Measurements from ENCODE around the gene OCEL1. TPM values are rescaled to one million over a fixed set of nuclear protein-coding genes. Genes with fewer than 3 reads are reported as not detected.

Gene OCEL1
- total and polyA plus RNA-seq, 10 of the 15 experiments (the other 5 are each of a cell fraction or from before 2014, with no cell fraction given), result 2.8 to 18.2 (median 7.4) TPM

- TF ChIP-seq, protein P1, sequence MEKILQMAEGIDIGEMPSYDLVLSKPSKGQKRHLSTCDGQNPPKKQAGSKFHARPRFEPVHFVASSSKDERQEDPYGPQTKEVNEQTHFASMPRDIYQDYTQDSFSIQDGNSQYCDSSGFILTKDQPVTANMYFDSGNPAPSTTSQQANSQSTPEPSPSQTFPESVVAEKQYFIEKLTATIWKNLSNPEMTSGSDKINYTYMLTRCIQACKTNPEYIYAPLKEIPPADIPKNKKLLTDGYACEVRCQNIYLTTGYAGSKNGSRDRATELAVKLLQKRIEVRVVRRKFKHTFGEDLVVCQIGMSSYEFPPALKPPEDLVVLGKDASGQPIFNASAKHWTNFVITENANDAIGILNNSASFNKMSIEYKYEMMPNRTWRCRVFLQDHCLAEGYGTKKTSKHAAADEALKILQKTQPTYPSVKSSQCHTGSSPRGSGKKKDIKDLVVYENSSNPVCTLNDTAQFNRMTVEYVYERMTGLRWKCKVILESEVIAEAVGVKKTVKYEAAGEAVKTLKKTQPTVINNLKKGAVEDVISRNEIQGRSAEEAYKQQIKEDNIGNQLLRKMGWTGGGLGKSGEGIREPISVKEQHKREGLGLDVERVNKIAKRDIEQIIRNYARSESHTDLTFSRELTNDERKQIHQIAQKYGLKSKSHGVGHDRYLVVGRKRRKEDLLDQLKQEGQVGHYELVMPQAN (conservative IDR thresholded peaks at IDR 0.05), result peak; percentile 50
- TF ChIP-seq HCFC1 (IDR thresholded peaks at IDR 0.05; ENCODE audit: low read length) (peak; percentile 25; the same call in 1 of the 2 replicates), IKZF2 (IDR thresholded peaks at IDR 0.05) (0 out of 4 replicates have a peak, but pooled peaks of 1 of the 2 experiments have one; percentile 3), NR2F1 (conservative IDR thresholded peaks at IDR 0.05) (peak; percentile 79), YY1 (IDR thresholded peaks at IDR 0.05; ENCODE audit: low read depth, low read length) (peak; percentile 23; the same call in 1 of the 2 replicates), POLR2AphosphoS5 (IDR thresholded peaks at IDR 0.05; ENCODE audit: low read length) (peak; percentile 89), SP1 (IDR thresholded peaks at IDR 0.05; ENCODE audit: low read depth, low read length) (peak; percentile 84), POLR2AphosphoS2 (IDR thresholded peaks at IDR 0.05; ENCODE audit: low read depth, low read length) (peak; percentile 49; the same call in 1 of the 2 replicates), NFYB (IDR thresholded peaks at IDR 0.05; ENCODE audit: insufficient read depth, low read depth, low read length) (peak; percentile 68; the same call in 1 of the 2 replicates), HDGF (IDR thresholded peaks at IDR 0.05) (peak; percentile 81), RELA (IDR thresholded peaks at IDR 0.05; ENCODE audit: borderline replicate concordance, partially characterized antibody) (peak; percentile 60), RAD21 (IDR thresholded peaks at IDR 0.05; ENCODE audit: insufficient read depth, low read depth, low read length) (no peak), CEBPB (IDR thresholded peaks at IDR 0.05; ENCODE audit: borderline replicate concordance in 1 of 2, low read depth in 2 of 2, low read length in 2 of 2) (no peak), RAD51 (IDR thresholded peaks at IDR 0.05) (no peak), HDAC6 (IDR thresholded peaks at IDR 0.05; ENCODE audit: unreplicated experiment) (peak; percentile 43), NBN (IDR thresholded peaks at IDR 0.05) (peak; percentile 77), GATAD2B (conservative IDR thresholded peaks at IDR 0.05; ENCODE audit: low read depth) (peak; percentile 95; the same call in 1 of the 2 replicates), MYB (IDR thresholded peaks at IDR 0.05; ENCODE audit: borderline replicate concordance, low read depth, low read length) (no peak), RB1 (IDR thresholded peaks at IDR 0.05; ENCODE audit: borderline replicate concordance) (peak; percentile 68; the same call in 1 of the 2 replicates), SPI1 (IDR thresholded peaks at IDR 0.05; ENCODE audit: borderline replicate concordance, insufficient read depth, low read depth, low read length) (peak; percentile 31; the same call in 1 of the 2 replicates), KLF5 (IDR thresholded peaks at IDR 0.05; ENCODE audit: partially characterized antibody) (peak; percentile 52)
- TF ChIP-seq, protein P2, sequence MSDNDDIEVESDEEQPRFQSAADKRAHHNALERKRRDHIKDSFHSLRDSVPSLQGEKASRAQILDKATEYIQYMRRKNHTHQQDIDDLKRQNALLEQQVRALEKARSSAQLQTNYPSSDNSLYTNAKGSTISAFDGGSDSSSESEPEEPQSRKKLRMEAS (IDR thresholded peaks at IDR 0.05; ENCODE audit: low read depth, low read length), result peak; percentile 31; the same call in 1 of the 2 replicates
- TF ChIP-seq, protein P3, sequence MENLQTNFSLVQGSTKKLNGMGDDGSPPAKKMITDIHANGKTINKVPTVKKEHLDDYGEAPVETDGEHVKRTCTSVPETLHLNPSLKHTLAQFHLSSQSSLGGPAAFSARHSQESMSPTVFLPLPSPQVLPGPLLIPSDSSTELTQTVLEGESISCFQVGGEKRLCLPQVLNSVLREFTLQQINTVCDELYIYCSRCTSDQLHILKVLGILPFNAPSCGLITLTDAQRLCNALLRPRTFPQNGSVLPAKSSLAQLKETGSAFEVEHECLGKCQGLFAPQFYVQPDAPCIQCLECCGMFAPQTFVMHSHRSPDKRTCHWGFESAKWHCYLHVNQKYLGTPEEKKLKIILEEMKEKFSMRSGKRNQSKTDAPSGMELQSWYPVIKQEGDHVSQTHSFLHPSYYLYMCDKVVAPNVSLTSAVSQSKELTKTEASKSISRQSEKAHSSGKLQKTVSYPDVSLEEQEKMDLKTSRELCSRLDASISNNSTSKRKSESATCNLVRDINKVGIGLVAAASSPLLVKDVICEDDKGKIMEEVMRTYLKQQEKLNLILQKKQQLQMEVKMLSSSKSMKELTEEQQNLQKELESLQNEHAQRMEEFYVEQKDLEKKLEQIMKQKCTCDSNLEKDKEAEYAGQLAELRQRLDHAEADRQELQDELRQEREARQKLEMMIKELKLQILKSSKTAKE (IDR thresholded peaks at IDR 0.05; ENCODE audit: low read depth, poor library complexity, severe bottlenecking), result no peak
Measured at GRCh38 chr19:17226002-17226933, at the start of gene OCEL1 (continued).
